Astrocyte (in vitro differentiated cells and primary cell): Measurements from ENCODE around the gene SLC25A29. TPM values are rescaled to one million over a fixed set of nuclear protein-coding genes. Genes with fewer than 3 reads are reported as not detected.
"Not testable (repeated sequence)": the region's sequence is repeated elsewhere in the genome, so short reads cannot be mapped to it uniquely, and the experiment has no call there.

Experiments used
- DNase-seq: peaks from one replicate; pipeline ENCODE4 v3.0.0-alpha.2; 2010; ENCODE audit warnings: low read depth
- FAIRE-seq: peaks from 2 replicates; lab custom pipeline; 2011; peaks lifted over from hg19 to GRCh38; lab: Jason Lieb, UNC
- H2AFZ ChIP-seq: 2 replicates; pipeline ENCODE4 v1.6.0; 2012; ENCODE audit warnings: low read depth, low read length, inconsistent platforms
- H3K27ac ChIP-seq: 2 replicates; pipeline ENCODE4 v1.5.1; 2011; ENCODE audit warnings: low read depth, low read length, inconsistent platforms
- H3K27me3 ChIP-seq: 2 replicates; pipeline ENCODE4 v1.6.0; 2011; ENCODE audit warnings: low read length, inconsistent platforms; ENCODE audit not compliant: insufficient read depth
- H3K36me3 ChIP-seq: 2 replicates; pipeline ENCODE4 v1.5.1; 2011; ENCODE audit warnings: low read length, inconsistent platforms; ENCODE audit not compliant: insufficient read depth
- H3K4me1 ChIP-seq: 2 replicates; pipeline ENCODE4 v1.5.1; 2011; ENCODE audit warnings: low read length, inconsistent platforms; ENCODE audit not compliant: insufficient read depth
- H3K4me2 ChIP-seq: 2 replicates; pipeline ENCODE4 v1.6.0; 2012; ENCODE audit warnings: low read length, inconsistent platforms
- H3K4me3 ChIP-seq: 2 replicates; pipeline ENCODE4 v1.5.1; 2011; ENCODE audit warnings: low read depth, mild to moderate bottlenecking, low read length, inconsistent platforms; ENCODE audit not compliant: insufficient read depth
- H3K79me2 ChIP-seq: 2 replicates; pipeline ENCODE4 v1.6.0; 2012; ENCODE audit warnings: mild to moderate bottlenecking, low read length, inconsistent platforms; ENCODE audit not compliant: insufficient read depth
- H3K9ac ChIP-seq: 2 replicates; pipeline ENCODE4 v1.6.0; 2012; ENCODE audit warnings: mild to moderate bottlenecking, low read length, inconsistent platforms
- H3K9me3 ChIP-seq: 2 replicates; pipeline ENCODE4 v1.5.1; 2012; ENCODE audit warnings: low read depth, mild to moderate bottlenecking, low read length, inconsistent platforms; ENCODE audit not compliant: insufficient read depth
- H4K20me1 ChIP-seq: 2 replicates; pipeline ENCODE4 v1.6.0; 2012; ENCODE audit warnings: low read length, inconsistent platforms; ENCODE audit not compliant: insufficient read depth
- H3K27ac Mint-ChIP-seq: one replicate; pipeline ENCODE4 v1.8.0; 2021; ENCODE audit warnings: mild to moderate bottlenecking, mixed read lengths; ENCODE audit not compliant: unreplicated experiment
- H3K27me3 Mint-ChIP-seq: one replicate; pipeline ENCODE4 v1.8.0; 2021; ENCODE audit warnings: low read depth, mixed read lengths; ENCODE audit not compliant: unreplicated experiment
- H3K36me3 Mint-ChIP-seq: one replicate; pipeline ENCODE4 v1.8.0; 2021; ENCODE audit warnings: low read depth, mixed read lengths; ENCODE audit not compliant: unreplicated experiment
- H3K4me1 Mint-ChIP-seq: one replicate; pipeline ENCODE4 v1.8.0; 2021; ENCODE audit warnings: low read depth, mixed read lengths; ENCODE audit not compliant: unreplicated experiment
- H3K4me3 Mint-ChIP-seq: one replicate; pipeline ENCODE4 v1.8.0; 2021; ENCODE audit warnings: mild to moderate bottlenecking, moderate library complexity, mixed read lengths; ENCODE audit not compliant: unreplicated experiment
- H3K9me3 Mint-ChIP-seq: one replicate; pipeline ENCODE4 v1.8.0; 2021; ENCODE audit warnings: mild to moderate bottlenecking, mixed read lengths; ENCODE audit not compliant: unreplicated experiment
- EZH2 ChIP-seq: IDR thresholded peaks from 2 replicates; pipeline ENCODE4 v1.6.1; 2012; ENCODE audit warnings: mild to moderate bottlenecking, low read length, inconsistent platforms; ENCODE audit not compliant: insufficient read depth
- total RNA-seq: library from RNA; stranded (reverse); gene quantifications from 2 replicates; pipeline ENCODE4 v1.2.1, GENCODE V29; 2021
- TF ChIP-seq, protein P1 (sequence below): IDR thresholded peaks from 2 replicates; pipeline ENCODE4 v1.5.1; 2011; ENCODE audit warnings: low read depth, mild to moderate bottlenecking, inconsistent platforms, low read length, moderate library complexity; ENCODE audit not compliant: insufficient read depth

Gene SLC25A29
- total RNA-seq, 1 donor from 2014 or later, result 30.2 TPM

DNA sequence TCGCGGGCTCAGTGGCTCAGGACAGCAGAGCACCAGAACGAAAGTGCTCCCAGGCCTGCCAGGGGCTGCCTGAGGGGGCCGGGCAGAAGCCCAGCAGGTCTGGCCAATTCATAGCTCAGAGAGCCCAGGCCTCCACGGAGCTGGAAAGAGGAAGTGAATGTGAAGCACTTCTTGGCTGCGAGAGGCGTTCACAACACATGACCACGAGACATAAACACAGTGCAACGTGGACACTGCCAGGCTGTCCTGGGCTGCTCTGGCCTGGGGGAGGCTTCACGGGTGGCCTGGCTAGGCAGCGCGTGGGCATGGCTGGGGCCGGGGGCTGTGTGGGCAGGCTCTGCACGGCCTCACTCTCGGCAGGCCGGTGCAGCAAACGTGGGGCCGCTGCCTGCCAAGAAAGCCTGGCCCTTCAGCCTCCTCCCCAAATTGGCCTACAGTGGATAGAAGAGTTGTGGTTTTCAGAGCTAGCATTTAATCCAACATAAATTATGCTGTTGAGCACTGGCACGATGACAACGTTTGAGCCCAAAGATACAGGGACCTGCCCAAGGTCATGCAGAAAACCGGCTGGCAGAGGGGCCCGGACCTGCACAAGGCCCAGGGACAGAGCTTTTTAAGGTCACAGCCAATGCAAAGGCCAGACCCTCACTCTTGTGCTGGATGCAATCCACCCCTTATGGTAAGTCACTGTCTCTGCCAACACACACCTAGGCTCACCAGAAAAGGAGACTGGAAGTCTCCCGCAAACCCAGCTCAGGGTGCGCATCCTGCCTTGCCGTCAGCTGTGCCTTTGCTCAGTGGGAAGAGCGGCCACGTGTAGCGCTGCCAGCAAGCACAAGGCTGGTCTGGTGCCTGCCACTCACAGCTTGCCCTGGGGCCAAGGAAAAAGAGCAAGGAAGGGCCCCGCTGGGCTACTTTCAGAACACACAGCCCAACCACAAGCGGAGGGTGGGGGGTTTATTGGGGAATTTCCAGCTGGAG lies 8.6 kb downstream of the SLC25A29 start:
- Histone ChIP-seq H3K4me1 (peaks cover 11% of the 10 kb centered on the region), H3K27me3 (no peaks in the 10 kb centered on the region), H3K9me3 (no peaks in the 10 kb centered on the region), H3K4me2 (peak overlapping the region; percentile 56), H3K27ac (no peak overlapping the region), H3K4me3 (no peak overlapping the region), H3K36me3 (no peaks in the 10 kb centered on the region), H3K9ac (peak overlapping the region; percentile 1), H4K20me1 (peaks cover 36% of the 10 kb centered on the region), H2AFZ (peak overlapping the region; percentile 23), H3K79me2 (peaks cover 11% of the 10 kb centered on the region)
- Mint-ChIP-seq H3K36me3 (peaks cover 11% of the 10 kb centered on the region), H3K4me1 (peaks cover 5% of the 10 kb centered on the region), H3K9me3 (no peaks in the 10 kb centered on the region), H3K4me3 (no peak overlapping the region), H3K27me3 (no peaks in the 10 kb centered on the region), H3K27ac (no peak overlapping the region)
- TF ChIP-seq, protein P1, sequence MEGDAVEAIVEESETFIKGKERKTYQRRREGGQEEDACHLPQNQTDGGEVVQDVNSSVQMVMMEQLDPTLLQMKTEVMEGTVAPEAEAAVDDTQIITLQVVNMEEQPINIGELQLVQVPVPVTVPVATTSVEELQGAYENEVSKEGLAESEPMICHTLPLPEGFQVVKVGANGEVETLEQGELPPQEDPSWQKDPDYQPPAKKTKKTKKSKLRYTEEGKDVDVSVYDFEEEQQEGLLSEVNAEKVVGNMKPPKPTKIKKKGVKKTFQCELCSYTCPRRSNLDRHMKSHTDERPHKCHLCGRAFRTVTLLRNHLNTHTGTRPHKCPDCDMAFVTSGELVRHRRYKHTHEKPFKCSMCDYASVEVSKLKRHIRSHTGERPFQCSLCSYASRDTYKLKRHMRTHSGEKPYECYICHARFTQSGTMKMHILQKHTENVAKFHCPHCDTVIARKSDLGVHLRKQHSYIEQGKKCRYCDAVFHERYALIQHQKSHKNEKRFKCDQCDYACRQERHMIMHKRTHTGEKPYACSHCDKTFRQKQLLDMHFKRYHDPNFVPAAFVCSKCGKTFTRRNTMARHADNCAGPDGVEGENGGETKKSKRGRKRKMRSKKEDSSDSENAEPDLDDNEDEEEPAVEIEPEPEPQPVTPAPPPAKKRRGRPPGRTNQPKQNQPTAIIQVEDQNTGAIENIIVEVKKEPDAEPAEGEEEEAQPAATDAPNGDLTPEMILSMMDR, result no peak
- TF ChIP-seq EZH2, result no peak
- DNase-seq (peak; percentile 77), FAIRE-seq (no peak)

DNA sequence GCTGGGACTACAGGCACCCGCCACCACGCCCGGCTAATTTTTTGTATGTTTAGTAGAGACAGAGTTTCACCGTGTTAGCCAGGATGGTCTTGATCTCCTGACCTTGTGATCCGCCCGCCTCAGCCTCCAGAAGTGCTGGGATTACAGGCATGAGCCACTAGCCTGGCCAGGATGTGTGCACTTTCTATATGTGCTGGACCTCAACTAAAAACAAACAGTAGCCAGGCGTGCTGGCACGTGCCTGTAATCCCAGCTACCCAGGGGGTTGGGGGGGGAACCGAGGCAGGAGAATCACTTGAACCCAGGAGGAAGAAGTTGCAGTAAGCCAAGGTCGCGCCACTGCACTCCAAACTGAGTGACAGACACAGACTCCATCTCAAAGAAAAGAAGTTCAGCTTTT lies 9.5 kb downstream of the SLC25A29 start:
- peak overlapping the region; percentile 56 for H3K4me2 ChIP-seq

DNA sequence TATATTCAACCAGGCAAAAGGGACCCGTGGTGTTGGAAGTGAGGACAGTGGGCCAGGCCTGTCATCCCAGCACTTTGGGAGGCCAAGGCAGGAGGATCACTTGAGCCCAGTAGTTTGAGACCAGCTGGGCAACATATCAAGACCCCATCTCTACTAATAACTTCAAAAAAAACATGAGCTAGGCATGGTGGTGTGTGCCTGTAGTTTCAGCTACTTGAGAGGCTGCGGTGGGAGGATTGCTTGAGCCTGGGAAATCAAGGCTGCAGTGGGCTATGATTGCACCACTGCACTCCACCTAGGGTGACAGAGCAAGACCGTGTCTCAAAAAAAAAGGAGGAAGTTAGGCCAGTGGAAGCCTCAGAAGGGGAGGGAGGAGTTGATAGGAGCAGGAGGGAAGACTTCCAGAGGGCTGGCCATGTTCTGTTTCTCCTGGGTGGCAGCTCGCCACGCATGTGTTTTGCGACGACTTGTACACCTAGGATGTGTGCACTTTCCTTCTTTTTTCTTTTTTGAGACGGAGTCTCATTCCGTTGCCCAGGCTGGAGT lies 10.1 kb downstream of the SLC25A29 start:
- no peaks in the 10 kb centered on the region for H3K9me3 ChIP-seq
- peaks cover 10% of the 10 kb centered on the region for H3K79me2 ChIP-seq
- H3K4me2 ChIP-seq, result no peak overlapping the region
- peaks cover 39% of the 10 kb centered on the region for H4K20me1 ChIP-seq
- Mint-ChIP-seq H3K27ac (no peak overlapping the region), H3K36me3 (peaks cover 11% of the 10 kb centered on the region), H3K4me1 (peaks cover 5% of the 10 kb centered on the region), H3K27me3 (no peaks in the 10 kb centered on the region), H3K4me3 (no peak overlapping the region), H3K9me3 (no peaks in the 10 kb centered on the region)
- H3K27ac ChIP-seq, result no peak overlapping the region
- FAIRE-seq (no peak), DNase-seq (no peak)
- no peak for TF ChIP-seq EZH2
- TF ChIP-seq, protein P1, result no peak
- no peaks in the 10 kb centered on the region for H3K36me3 ChIP-seq
- peaks cover 11% of the 10 kb centered on the region for H3K4me1 ChIP-seq
- H3K9ac ChIP-seq, result no peak overlapping the region
- H2AFZ ChIP-seq, result no peak overlapping the region
- no peak overlapping the region for H3K4me3 ChIP-seq
- no peaks in the 10 kb centered on the region for H3K27me3 ChIP-seq

More for the DNA sequence above, 9.5 kb downstream of the SLC25A29 start:
- H4K20me1 ChIP-seq, result peaks cover 36% of the 10 kb centered on the region
- not testable (repeated sequence) for H2AFZ ChIP-seq, H3K27me3 ChIP-seq, H3K4me3 Mint-ChIP-seq, H3K27ac ChIP-seq, FAIRE-seq, H3K4me3 ChIP-seq, H3K36me3 ChIP-seq, H3K79me2 ChIP-seq, H3K9ac ChIP-seq, H3K9me3 Mint-ChIP-seq, H3K9me3 ChIP-seq, H3K4me1 Mint-ChIP-seq, H3K27me3 Mint-ChIP-seq, DNase-seq, H3K27ac Mint-ChIP-seq
- H3K4me1 ChIP-seq, result peaks cover 11% of the 10 kb centered on the region
- H3K36me3 Mint-ChIP-seq, result peaks cover 11% of the 10 kb centered on the region
